Measurements from ENCODE around the gene RELN. TPM values are rescaled to one million over a fixed set of nuclear protein-coding genes. Genes with fewer than 3 reads are reported as not detected.
"Not testable (repeated sequence)": the region's sequence is repeated elsewhere in the genome, so short reads cannot be mapped to it uniquely, and the experiment has no call there.

Gene RELN
- total and polyA plus RNA-seq, 5 donors from 2014 or later, result not detected

GRCh38 chr7:103919272-103919868, 70.1 kb downstream of the RELN start:
- Histone ChIP-seq H3K36me3 (ENCODE audit: control insufficient read depth, insufficient read depth, low read length) (no peaks in the 10 kb centered on the region), H3K4me3 (ENCODE audit: low read depth, low read length) (no peak overlapping the region), H3K27ac (ENCODE audit: insufficient read depth, low read length, poor library complexity, severe bottlenecking) (no peak overlapping the region), H3K9me3 (ENCODE audit: control insufficient read depth in 2 of 2, low read length in 2 of 2) (no peaks in the 10 kb centered on the region), H3K4me1 (ENCODE audit: control insufficient read depth, insufficient read depth, low read length, poor library complexity, severe bottlenecking) (no peaks in the 10 kb centered on the region), H3K27me3 (ENCODE audit: control insufficient read depth, insufficient read depth, low read length) (peaks cover 2% of the 10 kb centered on the region)
- Mint-ChIP-seq H3K27ac (no peak overlapping the region), H3K4me3 (no peak overlapping the region), H3K36me3 (no peaks in the 10 kb centered on the region), H3K4me1 (no peaks in the 10 kb centered on the region), H3K9me3 (peaks cover 0 to 1% (median 0%) of the 10 kb centered on the region in 7 donors), H3K27me3 (peaks cover 20% of the 10 kb centered on the region)
- no peak for DNase-seq
- ATAC-seq (ENCODE audit: low read depth in 2 of 2), result no peak

GRCh38 chr7:103918631-103919271, 70.7 kb downstream of the RELN start:
- Mint-ChIP-seq H3K27ac (no peak overlapping the region), H3K27me3 (peaks cover 20% of the 10 kb centered on the region), H3K4me3 (no peak overlapping the region), H3K4me1 (no peaks in the 10 kb centered on the region), H3K36me3 (no peaks in the 10 kb centered on the region), H3K9me3 (peaks cover 0 to 1% (median 0%) of the 10 kb centered on the region in 7 donors)
- H3K27ac ChIP-seq (ENCODE audit: insufficient read depth, low read length, poor library complexity, severe bottlenecking), result no peak overlapping the region
- H3K27me3 ChIP-seq (ENCODE audit: control insufficient read depth, insufficient read depth, low read length), result peaks cover 2% of the 10 kb centered on the region
- DNase-seq (no peak), ATAC-seq (ENCODE audit: low read depth in 2 of 2) (no peak)
- H3K9me3 ChIP-seq (ENCODE audit: control insufficient read depth in 2 of 2, low read length in 2 of 2), result no peaks in the 10 kb centered on the region
- H3K4me3 ChIP-seq (ENCODE audit: low read depth, low read length), result no peak overlapping the region
- no peaks in the 10 kb centered on the region for H3K36me3 ChIP-seq (ENCODE audit: control insufficient read depth, insufficient read depth, low read length)
- H3K4me1 ChIP-seq (ENCODE audit: control insufficient read depth, insufficient read depth, low read length, poor library complexity, severe bottlenecking), result no peaks in the 10 kb centered on the region

- no peak overlapping the region for H3K27ac Mint-ChIP-seq
- DNase-seq (no peak), ATAC-seq (ENCODE audit: low read depth in 2 of 2) (no peak)
These were observed 73.6 kb downstream of the RELN start for GRCh38 chr7:103915680-103916357.

GRCh38 chr7:103914147-103914899, 75.1 kb downstream of the RELN start:
- Mint-ChIP-seq H3K27ac (no peak overlapping the region), H3K36me3 (no peaks in the 10 kb centered on the region), H3K27me3 (peaks cover 11% of the 10 kb centered on the region), H3K9me3 (peaks cover 0 to 1% (median 0%) of the 10 kb centered on the region in 7 donors), H3K4me1 (no peaks in the 10 kb centered on the region), H3K4me3 (no peak overlapping the region)
- no peaks in the 10 kb centered on the region for H3K4me1 ChIP-seq (ENCODE audit: control insufficient read depth, insufficient read depth, low read length, poor library complexity, severe bottlenecking)
- no peak for ATAC-seq (ENCODE audit: low read depth in 2 of 2)
- no peaks in the 10 kb centered on the region for H3K36me3 ChIP-seq (ENCODE audit: control insufficient read depth, insufficient read depth, low read length)
- H3K9me3 ChIP-seq (ENCODE audit: control insufficient read depth in 2 of 2, low read length in 2 of 2), result no peaks in the 10 kb centered on the region
- DNase-seq, result no peak
- H3K27ac ChIP-seq (ENCODE audit: insufficient read depth, low read length, poor library complexity, severe bottlenecking), result no peak overlapping the region
- no peak overlapping the region for H3K4me3 ChIP-seq (ENCODE audit: low read depth, low read length)
- H3K27me3 ChIP-seq (ENCODE audit: control insufficient read depth, insufficient read depth, low read length), result peaks cover 2% of the 10 kb centered on the region

More at GRCh38 chr7:103915680-103916357, 73.6 kb downstream of the RELN start:
- Histone ChIP-seq H3K4me3 (ENCODE audit: low read depth, low read length) (no peak overlapping the region), H3K27ac (ENCODE audit: insufficient read depth, low read length, poor library complexity, severe bottlenecking) (no peak overlapping the region), H3K4me1 (ENCODE audit: control insufficient read depth, insufficient read depth, low read length, poor library complexity, severe bottlenecking) (no peaks in the 10 kb centered on the region), H3K36me3 (ENCODE audit: control insufficient read depth, insufficient read depth, low read length) (no peaks in the 10 kb centered on the region), H3K27me3 (ENCODE audit: control insufficient read depth, insufficient read depth, low read length) (peaks cover 2% of the 10 kb centered on the region), H3K9me3 (ENCODE audit: control insufficient read depth in 2 of 2, low read length in 2 of 2) (no peaks in the 10 kb centered on the region)
- H3K4me3 Mint-ChIP-seq, result no peak overlapping the region
- H3K4me1 Mint-ChIP-seq, result no peaks in the 10 kb centered on the region
- peaks cover 15% of the 10 kb centered on the region for H3K27me3 Mint-ChIP-seq
- peaks cover 0 to 1% (median 0%) of the 10 kb centered on the region in 7 donors for H3K9me3 Mint-ChIP-seq
- H3K36me3 Mint-ChIP-seq, result no peaks in the 10 kb centered on the region

- no peaks in the 10 kb centered on the region for H3K4me1 Mint-ChIP-seq
- ATAC-seq (ENCODE audit: low read depth in 2 of 2) (no peak), DNase-seq (no peak)
- no peak overlapping the region for H3K27ac Mint-ChIP-seq
- H3K4me3 Mint-ChIP-seq, result no peak overlapping the region
- H3K4me1 ChIP-seq (ENCODE audit: control insufficient read depth, insufficient read depth, low read length, poor library complexity, severe bottlenecking), result no peaks in the 10 kb centered on the region
- peaks cover 2% of the 10 kb centered on the region for H3K27me3 ChIP-seq (ENCODE audit: control insufficient read depth, insufficient read depth, low read length)
- H3K36me3 Mint-ChIP-seq, result no peaks in the 10 kb centered on the region
- H3K27ac ChIP-seq (ENCODE audit: insufficient read depth, low read length, poor library complexity, severe bottlenecking), result no peak overlapping the region
- H3K9me3 ChIP-seq (ENCODE audit: control insufficient read depth in 2 of 2, low read length in 2 of 2), result no peaks in the 10 kb centered on the region
- H3K27me3 Mint-ChIP-seq, result peaks cover 10% of the 10 kb centered on the region
- peaks cover 0 to 1% (median 0%) of the 10 kb centered on the region in 7 donors for H3K9me3 Mint-ChIP-seq
- H3K4me3 ChIP-seq (ENCODE audit: low read depth, low read length), result no peak overlapping the region
- no peaks in the 10 kb centered on the region for H3K36me3 ChIP-seq (ENCODE audit: control insufficient read depth, insufficient read depth, low read length)
These were observed 76.4 kb downstream of the RELN start for GRCh38 chr7:103912891-103913605.

- not testable (repeated sequence) for H3K4me1 ChIP-seq (ENCODE audit: control insufficient read depth, insufficient read depth, low read length, poor library complexity, severe bottlenecking); H3K4me1 Mint-ChIP-seq; H3K27ac Mint-ChIP-seq; H3K4me3 Mint-ChIP-seq; H3K27me3 ChIP-seq (ENCODE audit: control insufficient read depth, insufficient read depth, low read length); H3K36me3 ChIP-seq (ENCODE audit: control insufficient read depth, insufficient read depth, low read length); H3K9me3 Mint-ChIP-seq; H3K27ac ChIP-seq (ENCODE audit: insufficient read depth, low read length, poor library complexity, severe bottlenecking); H3K36me3 Mint-ChIP-seq; H3K4me3 ChIP-seq (ENCODE audit: low read depth, low read length); DNase-seq; H3K9me3 ChIP-seq (ENCODE audit: control insufficient read depth in 2 of 2, low read length in 2 of 2); H3K27me3 Mint-ChIP-seq; ATAC-seq (ENCODE audit: low read depth in 2 of 2)
These were observed 78.4 kb downstream of the RELN start for GRCh38 chr7:103911015-103911414.

GRCh38 chr7:103905997-103906396, 83.5 kb downstream of the RELN start:
- Mint-ChIP-seq H3K27me3 (no peaks in the 10 kb centered on the region), H3K4me1 (no peaks in the 10 kb centered on the region), H3K9me3 (no peaks in the 10 kb centered on the region), H3K4me3 (no peak overlapping the region), H3K27ac (no peak overlapping the region), H3K36me3 (no peaks in the 10 kb centered on the region)
- no peak overlapping the region for H3K4me3 ChIP-seq (ENCODE audit: low read depth, low read length)
- no peaks in the 10 kb centered on the region for H3K9me3 ChIP-seq (ENCODE audit: control insufficient read depth in 2 of 2, low read length in 2 of 2)
- no peaks in the 10 kb centered on the region for H3K4me1 ChIP-seq (ENCODE audit: control insufficient read depth, insufficient read depth, low read length, poor library complexity, severe bottlenecking)
- H3K27ac ChIP-seq (ENCODE audit: insufficient read depth, low read length, poor library complexity, severe bottlenecking), result no peak overlapping the region
- no peaks in the 10 kb centered on the region for H3K36me3 ChIP-seq (ENCODE audit: control insufficient read depth, insufficient read depth, low read length)
- DNase-seq (no peak), ATAC-seq (ENCODE audit: low read depth in 2 of 2) (no peak)
- H3K27me3 ChIP-seq (ENCODE audit: control insufficient read depth, insufficient read depth, low read length), result no peaks in the 10 kb centered on the region

Measured in CD4-positive, CD25-positive, alpha-beta regulatory T cell (primary cell).